Upper lobe of right lung (tissue), 1 donor: ENCODE measurements around the gene PLA2G4B. TPM values are rescaled to one million over a fixed set of nuclear protein-coding genes. Genes with fewer than 3 reads are reported as not detected.

Experiments used
- ATAC-seq: fragments of 200-7000 bp; cut with Tn5 transposase; one replicate; pipeline ENCODE4 v1.9.1; 2020; ENCODE audit warnings: mild to moderate bottlenecking, moderate library complexity
- DNase-seq: peaks from one replicate; pipeline ENCODE4 v3.0.0-alpha.2; 2020
- H3K27ac ChIP-seq: fragments of 200-600 bp; one replicate; pipeline ENCODE4 v1.8.0; 2022
- H3K27me3 ChIP-seq: fragments of 200-600 bp; one replicate; pipeline ENCODE4 v1.8.0; 2022; ENCODE audit warnings: mild to moderate bottlenecking
- H3K36me3 ChIP-seq: fragments of 200-600 bp; one replicate; pipeline ENCODE4 v1.8.0; 2022
- H3K4me1 ChIP-seq: fragments of 200-600 bp; one replicate; pipeline ENCODE4 v1.8.0; 2022
- H3K4me3 ChIP-seq: fragments of 200-600 bp; one replicate; pipeline ENCODE4 v1.8.0; 2022; ENCODE audit warnings: mild to moderate bottlenecking
- H3K9me3 ChIP-seq: fragments of 200-600 bp; one replicate; pipeline ENCODE4 v1.8.0; 2022
- intact Hi-C: fragments of 100-400 bp; cut with DNase I; formaldehyde crosslinking; loops from one replicate; pipeline ENCODE4 v1.11.0; 2022
- total RNA-seq: library from RNA; stranded (reverse); fragmentation: NEBNext Ultra II Directional; extraction: Animal tissue kit (Norgen Biotek cat#: 25700); gene quantifications from one replicate; pipeline ENCODE4 v1.2.1, GENCODE V29; 2021
- TF ChIP-seq, protein P1 (sequence below): fragments of 200-600 bp; IDR thresholded peaks from one replicate; pipeline ENCODE4 v1.8.0; 2022; ENCODE audit warnings: antibody characterized with exemption
- donor health status: DM: no; HTN: yes; CAD: no; lungs with severe emphysema.

The PLA2G4B gene
- total RNA-seq, 1 donor from 2014 or later, result 14.4 TPM

DNA sequence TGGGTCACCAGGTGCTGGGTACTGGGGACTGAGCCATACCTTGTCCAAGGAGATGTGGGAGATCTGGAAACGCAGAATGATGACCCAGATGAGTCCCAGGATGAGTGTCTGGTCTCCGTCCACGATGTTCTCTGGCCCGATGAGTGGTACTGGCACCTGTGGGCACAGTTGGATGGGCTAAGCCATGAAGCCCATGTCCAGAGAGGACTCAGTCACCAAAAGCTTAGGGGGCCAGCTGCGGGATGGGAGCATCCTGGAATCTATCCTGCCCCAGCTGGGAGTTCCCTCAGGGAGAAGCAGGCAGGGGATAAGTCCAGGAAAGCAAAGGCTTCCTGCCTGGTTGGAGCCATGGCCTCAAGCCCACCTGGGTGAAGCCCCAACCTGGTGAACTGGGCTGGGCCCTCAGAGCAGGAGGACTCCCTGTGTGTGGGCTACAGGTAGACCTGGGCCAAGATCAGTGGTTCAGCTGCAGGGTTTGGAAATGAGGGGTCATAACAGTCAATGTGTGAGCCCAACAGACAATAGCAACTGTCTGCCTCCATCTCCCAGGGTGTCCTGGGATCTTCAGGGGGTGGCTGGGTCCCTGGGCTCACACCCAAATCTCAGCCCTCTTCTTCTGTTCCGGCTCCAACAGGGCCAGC, 51.5 kb downstream of the PLA2G4B start:
- DNase-seq, result peak; percentile 59

DNA sequence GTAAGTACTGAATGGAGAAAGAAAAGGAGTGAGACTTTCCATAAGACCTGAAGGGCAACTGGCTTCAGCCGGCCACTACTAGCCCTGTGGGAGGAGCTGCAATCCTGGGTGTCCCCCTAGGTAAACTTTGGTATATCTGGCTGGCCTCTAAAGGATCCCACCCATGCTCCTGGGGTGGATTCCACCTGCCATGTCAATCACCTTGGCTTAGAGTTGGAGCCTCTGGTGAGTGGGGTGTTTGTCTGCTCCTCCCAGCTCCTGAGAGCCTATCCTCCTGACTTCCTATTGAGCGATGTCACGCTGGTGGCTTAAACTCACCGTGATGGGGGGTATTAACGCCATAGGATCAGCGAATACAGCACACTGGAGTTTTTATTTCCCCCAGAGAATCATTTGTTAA, 52.6 kb downstream of the PLA2G4B start:
- no peak for DNase-seq
- Histone ChIP-seq H3K4me1 (peaks cover 19% of the 10 kb centered on the region), H3K27me3 (no peaks in the 10 kb centered on the region), H3K27ac (no peak overlapping the region), H3K4me3 (no peak overlapping the region), H3K9me3 (no peaks in the 10 kb centered on the region), H3K36me3 (no peaks in the 10 kb centered on the region)
- TF ChIP-seq, protein P1, sequence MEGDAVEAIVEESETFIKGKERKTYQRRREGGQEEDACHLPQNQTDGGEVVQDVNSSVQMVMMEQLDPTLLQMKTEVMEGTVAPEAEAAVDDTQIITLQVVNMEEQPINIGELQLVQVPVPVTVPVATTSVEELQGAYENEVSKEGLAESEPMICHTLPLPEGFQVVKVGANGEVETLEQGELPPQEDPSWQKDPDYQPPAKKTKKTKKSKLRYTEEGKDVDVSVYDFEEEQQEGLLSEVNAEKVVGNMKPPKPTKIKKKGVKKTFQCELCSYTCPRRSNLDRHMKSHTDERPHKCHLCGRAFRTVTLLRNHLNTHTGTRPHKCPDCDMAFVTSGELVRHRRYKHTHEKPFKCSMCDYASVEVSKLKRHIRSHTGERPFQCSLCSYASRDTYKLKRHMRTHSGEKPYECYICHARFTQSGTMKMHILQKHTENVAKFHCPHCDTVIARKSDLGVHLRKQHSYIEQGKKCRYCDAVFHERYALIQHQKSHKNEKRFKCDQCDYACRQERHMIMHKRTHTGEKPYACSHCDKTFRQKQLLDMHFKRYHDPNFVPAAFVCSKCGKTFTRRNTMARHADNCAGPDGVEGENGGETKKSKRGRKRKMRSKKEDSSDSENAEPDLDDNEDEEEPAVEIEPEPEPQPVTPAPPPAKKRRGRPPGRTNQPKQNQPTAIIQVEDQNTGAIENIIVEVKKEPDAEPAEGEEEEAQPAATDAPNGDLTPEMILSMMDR, result no peak
- intact Hi-C loops, result no loop called here
- no peak for ATAC-seq

More for the DNA sequence above, 51.5 kb downstream of the PLA2G4B start:
- TF ChIP-seq, protein P1, result no peak
- Histone ChIP-seq H3K4me1 (peaks cover 15% of the 10 kb centered on the region), H3K9me3 (no peaks in the 10 kb centered on the region), H3K4me3 (no peak overlapping the region), H3K36me3 (no peaks in the 10 kb centered on the region), H3K27me3 (no peaks in the 10 kb centered on the region), H3K27ac (no peak overlapping the region)
- ATAC-seq, result no peak
- intact Hi-C loops, result no loop called here

DNA sequence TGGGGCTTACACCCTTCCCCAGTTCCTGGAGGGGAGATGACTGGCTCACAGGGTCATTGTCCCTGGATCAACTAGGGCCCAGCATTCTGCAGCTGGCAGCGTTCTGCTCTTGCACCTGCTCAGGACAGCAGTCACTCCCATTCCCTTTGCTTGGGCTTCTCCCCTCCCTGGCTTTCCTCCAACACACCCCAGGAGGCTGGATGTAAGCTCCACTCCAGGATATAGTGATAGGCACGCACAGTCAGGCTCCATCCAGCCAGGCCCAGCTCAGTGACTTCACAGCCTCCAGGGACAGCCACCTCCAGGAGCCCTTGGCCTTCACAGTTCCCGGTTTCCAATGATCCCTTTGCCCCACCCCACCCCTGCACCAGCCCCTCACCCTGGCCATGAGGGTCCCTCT, 53.3 kb downstream of the PLA2G4B start:
- TF ChIP-seq, protein P1, result no peak
- Histone ChIP-seq H3K4me3 (no peak overlapping the region), H3K9me3 (no peaks in the 10 kb centered on the region), H3K27ac (no peak overlapping the region), H3K27me3 (no peaks in the 10 kb centered on the region), H3K36me3 (no peaks in the 10 kb centered on the region), H3K4me1 (peaks cover 19% of the 10 kb centered on the region)
- DNase-seq (no peak), ATAC-seq (no peak)
- intact Hi-C loops, result no loop called here

DNA sequence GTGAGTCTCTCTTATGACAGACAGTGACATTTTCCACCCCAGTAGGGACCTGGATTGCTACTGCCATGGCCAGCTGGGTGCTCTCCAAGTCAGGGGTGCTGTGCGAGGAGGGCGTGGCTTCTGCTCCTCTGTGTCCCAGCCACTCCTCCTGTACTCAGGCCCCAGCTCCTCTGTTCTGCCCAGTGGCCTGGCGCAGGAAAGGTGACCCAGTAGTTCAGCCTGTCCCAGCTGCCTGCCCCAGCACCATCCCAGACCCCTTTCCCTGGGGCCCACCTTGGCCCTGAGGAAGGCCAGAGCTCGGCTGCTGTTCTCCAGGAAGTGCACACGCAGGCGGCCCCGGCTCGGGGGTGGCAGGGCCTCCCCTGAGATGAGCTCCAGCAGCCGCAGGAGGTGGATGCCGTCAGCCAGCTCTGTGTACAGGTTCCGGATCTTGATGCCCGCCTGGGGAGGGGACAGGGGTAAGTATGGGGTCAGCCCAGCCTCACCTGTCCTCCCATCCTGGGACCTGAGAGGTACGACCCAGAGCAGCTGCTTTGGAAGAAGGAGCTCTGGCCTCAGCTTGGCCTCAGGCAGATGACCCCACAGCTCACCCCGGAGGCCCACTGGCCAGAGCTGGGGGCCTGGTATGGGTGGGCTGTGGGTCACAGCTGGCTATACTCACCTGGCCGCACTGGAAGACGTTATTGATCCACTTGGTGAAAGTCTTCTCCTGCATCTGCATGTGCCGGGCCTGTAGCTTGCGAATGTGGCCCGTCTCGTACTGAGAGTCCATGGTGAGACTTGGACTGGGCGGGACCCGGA, 54.2 kb downstream of the PLA2G4B start:
- ATAC-seq (peak; percentile 73), DNase-seq (peak; percentile 87)
- intact Hi-C loops, result no loop called here
- Histone ChIP-seq H3K27me3 (no peaks in the 10 kb centered on the region), H3K9me3 (no peaks in the 10 kb centered on the region), H3K36me3 (no peaks in the 10 kb centered on the region), H3K4me1 (peaks cover 19% of the 10 kb centered on the region), H3K4me3 (no peak overlapping the region), H3K27ac (no peak overlapping the region)
- TF ChIP-seq, protein P1, result no peak

DNA sequence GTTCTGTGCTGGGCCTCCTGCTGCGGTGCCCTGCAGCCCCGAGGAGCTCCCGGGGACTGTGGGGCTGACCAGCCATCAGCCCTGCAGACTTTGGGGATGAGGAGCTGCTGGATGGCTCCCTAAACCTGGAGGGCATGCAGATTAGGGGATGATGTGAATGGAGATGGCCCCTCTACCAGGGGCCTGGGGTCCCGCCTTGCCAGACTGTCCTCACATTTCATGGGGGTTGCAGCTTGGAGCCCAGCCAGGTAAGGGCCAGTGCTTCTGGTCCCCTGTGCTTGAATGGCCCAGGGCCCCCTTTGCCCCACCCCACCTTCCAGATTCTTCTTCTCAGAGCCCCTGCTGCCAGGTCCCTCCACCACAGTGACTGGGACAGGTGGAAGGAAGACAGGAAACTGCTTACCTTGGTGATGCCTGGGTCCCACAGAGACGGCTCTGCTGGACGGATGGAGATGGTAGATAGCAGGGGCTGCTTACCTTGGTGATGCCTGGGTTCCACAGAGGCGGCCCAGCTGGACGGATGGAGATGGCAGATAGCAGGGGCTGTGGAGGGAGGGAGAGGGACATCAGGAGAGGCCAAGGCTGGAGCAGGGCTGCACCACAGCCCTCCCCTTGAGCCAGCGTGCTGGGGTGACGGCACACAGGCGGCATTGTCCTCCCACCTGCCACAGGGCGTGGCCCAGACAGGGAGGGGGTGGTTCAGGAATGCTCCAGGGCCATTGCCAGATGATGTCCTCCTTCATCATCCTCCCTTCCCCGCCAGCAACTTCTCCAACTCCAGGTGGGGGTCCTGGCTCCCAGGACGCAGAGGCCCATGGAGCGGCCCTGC, 55.0 kb downstream of the PLA2G4B start, which contains the start of gene SPTBN5:
Gene SPTBN5 (minus strand): TSS at position 632 of the 829 bp plus-strand sequence. CDS start 556 bp downstream, at position 76.
- Histone ChIP-seq H3K36me3 (peaks cover 8% of the 10 kb centered on the region), H3K4me1 (peaks cover 19% of the 10 kb centered on the region), H3K27me3 (no peaks in the 10 kb centered on the region), H3K9me3 (no peaks in the 10 kb centered on the region), H3K27ac (peak within 1 kb of the TSS; percentile 44), H3K4me3 (no peak within 1 kb of the TSS)
- ATAC-seq, result no peak
- intact Hi-C loops, result no loop called here
- TF ChIP-seq, protein P1, result no peak
- DNase-seq, result no peak
